ENCODE measurements around the gene SPTLC1.
"Not testable (repeated sequence)": the region's sequence is repeated elsewhere in the genome, so short reads cannot be mapped to it uniquely, and the experiment has no call there.

DNA sequence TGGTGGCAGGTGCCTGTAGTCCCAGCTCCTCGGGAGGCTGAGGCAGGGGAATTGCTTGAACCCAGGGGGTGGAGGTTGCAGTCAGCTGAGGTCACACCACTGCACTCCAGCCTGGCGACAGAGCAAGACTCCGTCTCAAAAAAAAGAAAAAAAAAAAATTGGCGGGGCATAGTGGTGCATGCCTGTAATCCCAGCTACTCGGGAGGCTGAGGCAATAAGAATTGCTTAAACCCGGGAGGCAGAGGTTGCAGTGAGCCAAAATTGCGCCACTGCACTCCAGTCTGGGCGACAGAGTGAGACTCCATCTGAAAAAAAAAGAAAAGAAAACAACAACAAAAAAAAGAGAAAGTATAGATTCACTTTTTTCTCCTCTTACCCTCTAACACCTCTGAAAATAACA, 105.0 kb downstream of the SPTLC1 start:
- TF ChIP-seq POLR2A (IDR thresholded peaks at IDR 0.05), result not testable (repeated sequence)
- TF ChIP-seq, protein P1, sequence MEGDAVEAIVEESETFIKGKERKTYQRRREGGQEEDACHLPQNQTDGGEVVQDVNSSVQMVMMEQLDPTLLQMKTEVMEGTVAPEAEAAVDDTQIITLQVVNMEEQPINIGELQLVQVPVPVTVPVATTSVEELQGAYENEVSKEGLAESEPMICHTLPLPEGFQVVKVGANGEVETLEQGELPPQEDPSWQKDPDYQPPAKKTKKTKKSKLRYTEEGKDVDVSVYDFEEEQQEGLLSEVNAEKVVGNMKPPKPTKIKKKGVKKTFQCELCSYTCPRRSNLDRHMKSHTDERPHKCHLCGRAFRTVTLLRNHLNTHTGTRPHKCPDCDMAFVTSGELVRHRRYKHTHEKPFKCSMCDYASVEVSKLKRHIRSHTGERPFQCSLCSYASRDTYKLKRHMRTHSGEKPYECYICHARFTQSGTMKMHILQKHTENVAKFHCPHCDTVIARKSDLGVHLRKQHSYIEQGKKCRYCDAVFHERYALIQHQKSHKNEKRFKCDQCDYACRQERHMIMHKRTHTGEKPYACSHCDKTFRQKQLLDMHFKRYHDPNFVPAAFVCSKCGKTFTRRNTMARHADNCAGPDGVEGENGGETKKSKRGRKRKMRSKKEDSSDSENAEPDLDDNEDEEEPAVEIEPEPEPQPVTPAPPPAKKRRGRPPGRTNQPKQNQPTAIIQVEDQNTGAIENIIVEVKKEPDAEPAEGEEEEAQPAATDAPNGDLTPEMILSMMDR (IDR thresholded peaks at IDR 0.05 in 4 of 5, conservative IDR thresholded peaks at IDR 0.05 in 1 of 5), result not testable (repeated sequence)
